8988T (cell line): Measurements from ENCODE around the gene CEMP1.

Source experiments
- DNase-seq: peaks from one replicate; pipeline ENCODE4 v3.0.0; 2011

Gene CEMP1

DNA sequence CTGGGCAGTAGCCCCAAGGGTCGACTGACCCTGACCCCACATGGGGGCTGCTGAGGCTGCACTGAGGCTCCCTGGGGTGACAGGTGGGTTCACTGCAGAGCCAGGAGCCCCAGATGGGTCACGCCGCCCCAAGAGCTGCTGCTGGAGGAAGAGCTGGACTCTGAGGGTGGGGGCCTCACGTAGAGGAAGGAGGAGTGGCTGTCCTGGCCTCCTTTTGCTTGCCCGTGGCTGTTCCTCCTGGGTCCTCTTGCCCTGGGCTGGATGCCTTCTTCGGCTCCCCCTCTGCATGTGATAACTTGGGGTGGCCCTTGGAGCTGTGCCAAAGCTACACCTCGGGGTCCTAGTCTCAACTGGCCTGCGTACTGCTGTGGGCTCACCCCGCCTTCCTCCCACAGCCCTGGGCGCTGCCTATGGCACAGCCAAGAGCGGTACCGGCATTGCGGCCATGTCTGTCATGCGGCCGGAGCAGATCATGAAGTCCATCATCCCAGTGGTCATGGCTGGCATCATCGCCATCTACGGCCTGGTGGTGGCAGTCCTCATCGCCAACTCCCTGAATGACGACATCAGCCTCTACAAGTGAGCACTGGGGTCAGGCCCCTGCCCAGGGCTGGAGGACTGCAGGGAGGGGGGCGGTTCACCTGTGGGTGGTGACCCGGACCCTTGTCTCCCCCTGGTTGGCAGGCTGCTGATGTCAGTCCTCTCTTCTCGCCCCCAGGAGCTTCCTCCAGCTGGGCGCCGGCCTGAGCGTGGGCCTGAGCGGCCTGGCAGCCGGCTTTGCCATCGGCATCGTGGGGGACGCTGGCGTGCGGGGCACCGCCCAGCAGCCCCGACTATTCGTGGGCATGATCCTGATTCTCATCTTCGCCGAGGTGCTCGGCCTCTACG, 12.1 kb downstream of the CEMP1 start:
- no peak for DNase-seq

DNA sequence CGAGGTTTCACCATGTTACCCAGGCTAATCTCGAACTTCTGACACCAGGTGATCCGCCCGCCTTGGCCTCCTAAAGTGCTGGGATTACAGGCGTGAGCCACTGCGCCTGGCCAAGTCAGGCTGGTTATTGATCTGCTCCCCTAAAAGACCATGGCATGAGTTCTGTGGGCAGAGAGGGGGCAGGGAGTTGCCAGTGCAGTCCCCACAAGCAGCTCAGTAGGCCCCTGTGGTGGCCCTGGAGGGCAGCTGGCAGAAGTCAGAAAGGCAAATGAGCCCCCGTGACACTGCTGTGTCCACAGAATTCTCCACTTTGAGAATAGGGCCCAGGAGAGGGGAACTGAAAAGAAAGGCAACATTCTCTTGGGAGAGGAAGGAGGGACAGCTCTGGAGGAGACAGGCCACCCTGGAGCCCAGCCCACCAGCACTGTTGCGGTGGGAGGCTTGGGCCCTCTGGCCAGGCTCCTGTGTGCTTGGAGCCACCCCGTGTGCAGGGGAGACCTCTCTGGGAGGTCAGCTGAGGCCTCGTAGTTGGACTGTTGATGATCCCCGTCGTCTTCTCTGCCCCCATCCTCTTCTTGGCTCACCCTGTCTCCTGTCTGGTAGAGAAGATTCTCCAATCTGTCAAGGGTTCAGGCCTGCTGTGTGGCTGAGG, 13.1 kb downstream of the CEMP1 start:
- DNase-seq, result no peak

DNA sequence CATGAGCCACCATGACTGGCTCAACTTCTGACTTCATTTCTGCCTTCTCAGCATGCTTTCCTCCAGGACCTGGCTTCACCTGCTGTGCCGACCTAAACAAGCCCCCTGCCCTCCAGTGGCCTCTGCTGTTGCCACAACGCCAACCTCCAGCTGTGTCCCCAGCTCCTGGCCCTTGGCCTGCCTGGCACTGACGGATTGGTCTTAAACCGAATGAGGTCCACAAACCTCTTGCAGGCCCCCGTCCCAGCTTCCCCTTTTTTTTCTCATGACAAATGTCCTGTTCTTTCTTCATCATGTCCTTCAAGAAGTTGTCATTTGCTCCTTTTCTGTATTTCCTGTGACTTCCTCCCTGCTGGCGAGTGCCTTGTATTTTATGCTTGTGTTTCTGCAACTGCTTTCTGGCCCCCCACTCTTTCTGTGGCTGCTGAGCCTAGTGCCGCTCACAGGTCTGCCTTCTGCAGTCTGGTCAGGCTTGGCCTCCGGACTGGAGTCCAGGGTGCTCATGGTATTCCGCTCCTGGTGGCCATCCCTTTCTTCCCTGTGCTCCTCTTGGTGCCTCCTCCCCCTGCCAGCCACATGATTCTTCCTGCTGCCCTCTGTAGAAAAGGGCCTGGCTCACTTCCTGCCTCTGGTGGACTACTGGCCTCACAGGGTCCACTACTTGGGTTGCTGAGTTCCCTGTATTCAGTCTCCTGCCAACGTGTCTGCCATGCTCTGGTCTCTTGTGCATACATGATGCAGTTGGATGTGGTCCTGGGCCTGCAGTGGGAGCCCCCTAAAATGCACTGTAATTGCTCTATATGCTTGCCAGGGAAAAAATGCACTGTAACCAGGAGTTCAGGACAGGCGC, 14.6 kb downstream of the CEMP1 start:
- no peak for DNase-seq

DNA sequence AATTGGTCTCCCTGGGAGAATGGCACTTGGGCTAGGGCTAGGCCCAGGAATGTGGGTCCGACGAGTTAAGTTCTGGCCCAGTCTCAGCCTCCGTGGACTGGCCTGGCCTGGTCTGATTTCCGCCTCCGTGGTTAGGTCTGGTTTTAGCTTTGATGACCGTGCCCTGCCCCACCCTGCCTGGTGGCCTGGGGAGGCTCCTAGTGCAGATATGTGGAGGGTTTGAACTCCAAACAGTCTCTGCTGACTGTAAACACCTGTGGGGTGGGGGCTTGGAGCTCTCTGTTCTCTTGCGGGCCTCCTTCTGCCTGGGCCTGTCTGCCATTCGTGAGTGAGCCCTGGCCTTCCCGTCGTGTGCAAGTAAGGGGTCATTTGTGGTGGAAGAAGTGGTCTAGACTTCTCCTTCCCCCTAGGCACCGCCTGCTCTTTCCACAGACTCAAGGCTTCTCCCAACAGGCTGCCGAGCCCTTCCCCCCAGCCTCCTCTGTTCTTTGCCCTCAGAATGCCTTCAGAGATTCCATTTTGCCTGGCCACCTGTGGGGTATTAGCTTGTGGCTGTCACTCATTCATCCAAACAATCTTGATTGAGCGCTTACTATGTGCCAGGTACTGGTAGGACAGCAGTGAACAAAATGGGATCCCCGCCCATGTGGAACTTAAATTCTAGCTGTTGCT, 15.9 kb downstream of the CEMP1 start:
- no peak for DNase-seq

DNA sequence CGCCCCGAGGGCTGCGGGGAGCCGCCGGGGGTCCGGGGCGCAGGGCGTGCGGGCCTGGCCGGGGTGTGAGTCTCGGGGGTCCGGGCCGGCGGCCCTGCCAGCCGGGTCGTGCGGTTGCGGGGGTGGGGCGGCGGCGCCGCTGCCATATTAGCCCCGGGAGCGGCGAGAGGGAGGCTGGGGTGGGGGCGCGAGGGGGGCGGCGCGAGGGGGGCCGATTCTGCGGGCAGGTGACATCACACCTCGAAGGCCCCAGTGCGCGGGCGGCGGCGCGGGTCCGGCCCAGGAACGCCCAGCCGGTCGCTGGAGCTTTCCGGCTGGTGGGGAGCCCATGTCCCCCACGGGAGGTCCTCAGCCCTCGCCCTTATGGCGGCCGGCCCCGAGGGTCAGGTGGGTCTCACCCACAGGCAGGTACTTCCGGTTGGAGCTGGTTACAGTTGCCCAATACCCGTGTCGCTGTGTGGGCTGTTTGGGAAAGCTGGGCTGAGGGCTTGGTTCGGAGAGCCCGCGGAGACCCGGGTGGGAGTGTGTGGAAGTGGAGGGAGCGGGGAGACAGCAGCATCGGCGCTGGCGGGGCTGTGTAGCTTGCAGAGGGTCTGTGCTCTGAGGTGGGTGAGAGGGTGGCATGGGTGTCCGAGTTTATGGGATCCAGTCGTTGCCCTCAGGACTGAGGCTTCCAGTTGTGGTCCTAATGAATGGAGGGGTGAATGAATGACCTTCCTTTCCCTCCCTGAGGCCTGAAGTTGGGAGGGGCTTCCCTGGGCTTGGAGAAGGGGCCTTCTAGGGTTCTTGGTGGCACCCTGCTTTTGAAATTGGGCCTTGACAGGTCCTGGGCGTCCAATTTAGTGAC, 16.7 kb downstream of the CEMP1 start:
- no peak for DNase-seq

DNA sequence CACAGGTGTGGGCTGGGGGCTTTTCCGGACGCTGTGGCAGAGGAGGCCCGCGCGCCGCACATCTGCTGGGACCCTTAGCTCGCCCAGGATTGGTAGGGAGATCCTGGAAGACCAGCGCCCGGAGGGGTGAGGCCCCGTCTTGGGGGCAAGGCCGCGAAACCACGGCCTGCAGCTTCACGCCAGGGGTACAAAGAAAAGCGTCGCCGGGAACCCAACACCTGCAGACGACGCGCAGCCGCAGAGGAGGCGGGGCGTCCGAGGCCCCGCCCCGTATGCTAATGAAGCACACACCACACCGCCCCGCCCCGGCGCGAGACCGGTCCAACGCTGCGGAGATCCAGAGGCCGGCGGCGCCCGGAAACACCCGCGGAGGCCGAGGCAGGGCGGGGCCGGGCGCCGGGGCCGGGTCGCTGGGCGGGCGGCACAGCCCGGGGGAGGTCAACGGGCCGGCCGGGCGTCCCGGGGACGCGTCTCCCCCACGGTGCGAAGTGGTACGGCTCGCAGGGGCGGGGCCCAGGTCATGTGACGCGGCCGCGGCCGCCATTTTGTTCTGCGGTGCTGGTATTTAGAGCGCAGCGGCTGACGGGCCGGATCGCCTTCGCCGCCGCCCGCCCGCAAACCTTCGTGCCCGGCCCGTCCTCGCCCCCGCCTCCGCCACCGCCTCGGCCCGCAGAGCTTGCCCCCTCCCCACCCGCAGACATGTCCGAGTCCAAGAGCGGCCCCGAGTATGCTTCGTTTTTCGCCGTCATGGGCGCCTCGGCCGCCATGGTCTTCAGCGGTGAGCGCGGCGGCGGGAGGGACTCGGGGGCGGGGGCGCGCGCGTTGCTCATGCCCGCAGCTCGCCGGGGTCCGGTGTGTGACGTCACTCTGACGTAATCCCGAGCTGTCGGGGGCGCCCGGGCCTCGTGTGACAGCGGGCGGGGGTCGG, 17.5 kb downstream of the CEMP1 start, which contains the start of gene ATP6V0C:
ATP6V0C (plus strand) TSS at position 548 of the 928 bp plus-strand sequence; CDS start at position 700, 152 bp downstream.
- DNase-seq, result peak; percentile 87

DNA sequence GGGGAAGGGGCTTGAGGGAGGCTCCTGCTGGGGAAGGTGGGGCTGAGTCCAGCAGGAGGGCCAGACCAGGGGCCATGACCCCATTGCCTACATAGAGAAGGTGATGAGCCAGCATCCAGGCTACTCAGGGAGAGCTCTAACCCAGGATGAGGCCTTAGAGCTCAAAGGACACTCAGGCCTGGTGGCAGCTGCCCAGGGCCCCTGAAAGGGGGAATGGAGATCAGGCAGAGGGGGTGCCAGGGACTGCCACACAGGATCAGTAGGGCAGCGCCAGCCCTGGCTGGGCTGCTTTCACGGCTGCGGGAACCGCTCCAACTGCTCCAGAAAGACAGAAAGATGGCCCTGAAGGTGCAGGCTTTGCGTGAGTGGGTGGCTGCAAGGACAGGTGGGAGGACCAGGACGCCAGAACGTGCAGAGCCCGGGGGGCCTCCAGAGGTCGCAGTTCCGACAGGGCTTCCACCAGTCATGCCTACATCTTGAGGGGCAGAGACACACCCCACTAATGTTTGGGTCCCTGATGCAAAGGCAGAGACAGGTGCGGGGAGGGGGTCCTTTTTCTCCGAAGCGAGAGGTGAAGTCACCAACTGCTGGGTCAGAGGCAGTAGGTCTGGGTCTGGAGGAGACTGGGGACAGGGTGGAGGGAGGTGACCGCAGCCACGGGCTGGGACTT, 18.3 kb downstream of the CEMP1 start:
- no peak for DNase-seq

DNA sequence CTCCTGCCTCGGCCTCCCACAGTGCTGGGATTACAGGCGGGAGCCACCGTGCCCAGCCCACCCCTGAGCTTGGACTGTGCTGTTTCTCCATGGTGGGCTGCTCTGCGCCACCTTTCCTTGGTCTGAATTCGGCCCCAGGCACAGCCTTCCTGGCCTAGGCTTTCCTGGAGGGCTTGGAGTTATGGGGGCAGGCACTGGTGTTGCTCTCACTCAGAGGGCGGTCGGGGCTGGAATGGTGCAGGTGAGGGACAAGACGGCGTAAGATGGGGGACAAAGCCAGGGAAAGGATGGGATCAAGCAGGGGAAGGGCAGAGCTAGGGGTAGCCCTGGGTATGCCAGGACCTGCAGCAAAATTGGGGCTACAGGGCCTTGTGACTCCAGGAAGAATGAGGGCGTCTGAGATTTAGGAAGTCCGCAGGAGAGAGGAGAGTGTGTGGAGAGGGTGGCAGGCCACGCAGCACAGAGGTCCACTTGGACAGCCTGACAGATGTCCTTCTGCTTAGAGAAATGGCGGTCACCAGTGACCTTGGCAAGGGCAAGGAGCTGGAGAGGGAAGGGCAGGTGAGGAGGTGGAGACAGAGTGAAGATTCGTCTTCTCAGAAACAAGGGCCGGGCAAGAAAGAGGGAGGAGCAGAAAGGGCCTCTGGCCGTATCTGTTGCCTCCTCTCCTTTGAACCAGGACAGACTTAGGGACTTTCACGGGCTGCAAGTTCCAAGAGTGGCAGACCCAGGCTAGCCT, 19.0 kb downstream of the CEMP1 start:
- no peak for DNase-seq

DNA sequence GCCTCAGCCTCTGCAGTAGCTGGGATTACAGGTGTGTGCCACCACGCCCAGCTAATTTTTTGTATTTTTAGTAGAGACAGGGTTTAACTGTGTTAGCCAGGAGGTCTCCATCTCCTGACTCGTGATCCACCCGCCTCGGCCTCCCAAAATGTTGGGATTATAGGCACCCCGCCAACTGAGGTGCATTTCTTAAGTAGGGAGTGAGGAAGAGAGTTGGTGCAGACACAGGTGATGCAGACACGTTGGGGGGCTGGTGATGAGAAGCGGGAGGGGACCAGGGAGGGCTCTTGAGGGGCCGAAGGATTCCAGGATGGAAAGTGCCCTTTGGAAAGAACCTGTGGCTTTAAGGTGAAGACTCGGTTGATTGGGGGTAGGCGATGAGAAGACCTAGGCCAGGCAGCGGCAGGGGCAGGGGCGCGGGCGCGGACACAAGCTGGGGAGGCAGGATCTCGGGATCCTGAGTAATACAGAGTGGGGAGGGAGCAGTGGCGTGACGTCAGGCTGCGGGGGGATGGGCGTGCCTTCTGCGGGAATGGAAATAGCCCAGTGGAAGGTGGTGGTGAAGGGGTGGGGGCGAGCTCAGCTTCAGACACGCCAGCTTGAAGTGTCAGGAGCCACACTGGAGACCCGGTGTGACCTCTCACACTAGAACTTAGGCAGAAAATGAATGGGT, 19.9 kb downstream of the CEMP1 start:
- DNase-seq, result no peak

DNA sequence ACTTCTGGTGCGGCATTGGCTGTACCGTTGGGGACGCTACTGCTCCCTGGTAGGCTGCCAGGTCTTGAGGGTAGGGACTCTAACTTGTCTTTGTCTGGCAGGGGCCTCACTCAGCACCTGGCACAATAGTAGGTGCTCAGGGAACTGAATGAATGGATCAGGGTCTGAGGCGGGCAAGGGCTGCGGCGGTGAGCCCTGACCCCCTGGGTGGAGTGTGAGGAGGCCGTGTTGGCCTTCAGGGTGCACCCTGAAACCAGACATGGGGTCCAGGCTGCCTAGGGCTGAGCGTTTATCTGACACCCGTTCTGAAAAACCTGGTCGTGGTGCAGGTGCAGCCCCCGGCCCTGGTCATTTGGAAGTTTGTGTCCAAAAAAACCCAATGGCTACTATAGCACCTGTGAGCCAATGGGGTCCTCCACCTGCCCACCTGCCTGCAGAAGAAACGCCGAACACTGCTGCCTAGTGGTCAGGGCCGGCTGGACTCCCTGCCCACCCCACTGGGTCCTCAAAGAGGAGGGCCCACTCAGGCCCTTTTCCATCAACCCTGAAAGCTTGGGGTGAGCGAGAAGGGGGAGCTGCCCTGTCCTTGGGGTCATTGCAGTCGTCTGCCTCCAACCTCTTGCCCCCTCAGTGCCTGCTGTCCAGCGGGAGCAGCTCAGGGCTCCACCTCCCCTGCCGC, 22.3 kb downstream of the CEMP1 start:
- no peak for DNase-seq

DNA sequence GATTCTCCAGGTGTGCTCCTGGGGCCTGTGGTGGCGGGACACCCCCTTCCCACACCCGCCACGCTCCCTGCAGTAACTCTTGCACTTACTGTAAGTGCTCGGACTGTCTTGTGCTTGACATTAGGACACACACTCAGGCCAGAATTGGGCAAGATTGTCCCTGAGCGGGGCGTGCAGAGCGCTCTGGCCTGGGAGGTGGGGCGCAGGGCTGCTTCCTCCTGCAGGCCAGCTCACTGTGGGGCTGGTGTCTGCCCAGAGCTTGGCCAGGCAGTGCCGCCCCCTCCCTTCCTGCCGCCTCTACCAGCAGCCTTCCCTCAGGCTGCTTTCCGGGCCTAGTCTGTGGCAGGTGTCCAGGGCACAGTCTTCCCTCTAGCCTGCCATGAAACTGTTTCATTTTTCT, 23.5 kb downstream of the CEMP1 start:
- DNase-seq, result no peak

DNA sequence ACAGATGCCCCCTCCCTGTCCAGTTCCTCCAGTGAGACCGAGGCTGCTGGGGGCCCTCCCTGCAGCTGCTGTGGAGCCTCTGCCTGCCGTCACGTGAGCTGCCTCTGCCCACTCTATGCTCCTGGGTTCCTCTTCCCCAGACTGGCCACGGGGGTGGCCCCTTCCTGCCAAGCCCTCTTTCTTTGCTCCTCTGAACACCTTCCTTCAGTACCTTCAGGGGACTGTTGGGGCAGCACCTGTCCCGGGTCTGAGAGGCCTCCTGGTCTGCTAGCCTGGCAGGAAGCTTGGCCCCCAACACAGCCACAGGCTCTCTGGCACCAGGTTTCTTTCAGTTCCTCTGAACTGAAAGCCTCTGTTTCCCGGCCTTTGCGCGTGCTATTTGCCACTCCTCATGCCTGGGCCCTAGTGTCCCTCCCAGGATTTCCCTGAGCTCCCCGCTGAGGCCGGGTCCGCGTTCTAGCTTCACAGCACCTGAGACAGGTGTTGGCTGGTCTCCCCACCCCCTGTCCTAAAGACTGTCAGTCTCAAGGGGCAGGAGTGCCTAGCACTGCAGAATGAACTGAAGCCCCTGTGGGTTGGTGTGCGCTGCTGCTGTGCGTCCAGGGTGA, 24.1 kb downstream of the CEMP1 start:
- DNase-seq, result no peak

DNA sequence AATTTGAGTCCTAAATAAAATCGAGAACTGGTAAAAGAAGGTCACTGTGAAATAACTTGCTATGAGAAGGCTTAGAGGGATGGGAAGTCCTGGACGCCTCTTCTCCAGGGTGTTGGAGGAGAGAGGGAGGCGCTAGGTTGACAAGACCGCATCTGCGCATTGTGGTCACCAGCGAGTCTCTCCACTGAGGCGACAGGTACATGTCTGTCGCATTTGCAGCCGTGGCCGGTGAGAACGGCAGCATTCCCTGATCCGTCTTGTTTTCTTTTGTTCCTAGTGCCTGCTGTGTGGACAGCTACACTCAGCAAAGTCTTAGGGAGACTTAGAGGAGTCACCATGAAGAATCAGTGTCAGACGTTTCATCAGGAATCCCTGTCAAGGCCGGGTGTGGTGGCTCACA, 25.5 kb downstream of the CEMP1 start:
- no peak for DNase-seq

DNA sequence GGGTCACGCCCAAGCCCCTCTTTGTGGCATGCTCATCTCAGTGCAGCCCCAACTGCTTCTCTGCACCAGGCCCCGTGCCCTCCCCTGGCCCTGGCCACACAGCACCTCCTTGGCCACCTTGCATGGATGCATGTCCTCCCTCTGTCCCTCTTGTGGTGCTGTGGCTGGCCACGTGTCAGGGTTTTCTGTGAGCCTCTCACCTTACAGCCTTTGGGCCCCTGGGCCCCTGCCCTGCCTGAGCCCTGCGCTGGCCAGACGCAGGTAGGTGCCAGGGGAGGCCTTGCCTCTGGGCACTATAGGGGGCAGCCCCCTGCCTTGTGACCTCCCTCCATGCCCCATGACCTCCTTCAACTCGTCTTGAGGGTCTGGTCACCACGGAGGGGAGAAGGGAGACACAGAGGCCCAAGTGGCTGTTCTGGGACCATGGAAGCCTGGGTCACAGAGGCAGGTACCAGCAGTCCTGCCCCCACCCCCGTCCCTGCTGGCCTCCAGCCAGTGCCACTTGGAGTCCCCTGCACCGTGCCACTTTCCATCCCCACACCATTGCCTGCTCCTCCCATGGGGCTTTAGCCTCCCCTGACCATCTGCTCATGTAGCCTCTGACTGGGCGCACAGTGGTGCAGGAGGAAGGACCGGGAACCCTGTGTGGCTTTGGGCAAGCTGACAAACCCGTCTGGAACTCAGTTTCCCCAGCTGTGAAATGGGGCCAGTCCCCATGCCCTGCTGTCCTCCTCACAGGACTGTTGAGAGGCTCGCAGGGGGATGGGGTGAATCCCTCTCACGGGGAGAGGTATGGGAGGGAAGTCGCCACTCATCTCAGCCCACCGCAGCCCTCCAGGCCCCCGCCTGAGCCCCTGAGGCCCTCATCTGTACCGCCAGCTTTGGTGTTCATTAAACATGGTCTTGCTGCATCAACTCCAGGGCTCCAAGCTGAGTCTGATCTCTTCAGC, 29.0 kb downstream of the CEMP1 start:
- DNase-seq, result no peak

DNA sequence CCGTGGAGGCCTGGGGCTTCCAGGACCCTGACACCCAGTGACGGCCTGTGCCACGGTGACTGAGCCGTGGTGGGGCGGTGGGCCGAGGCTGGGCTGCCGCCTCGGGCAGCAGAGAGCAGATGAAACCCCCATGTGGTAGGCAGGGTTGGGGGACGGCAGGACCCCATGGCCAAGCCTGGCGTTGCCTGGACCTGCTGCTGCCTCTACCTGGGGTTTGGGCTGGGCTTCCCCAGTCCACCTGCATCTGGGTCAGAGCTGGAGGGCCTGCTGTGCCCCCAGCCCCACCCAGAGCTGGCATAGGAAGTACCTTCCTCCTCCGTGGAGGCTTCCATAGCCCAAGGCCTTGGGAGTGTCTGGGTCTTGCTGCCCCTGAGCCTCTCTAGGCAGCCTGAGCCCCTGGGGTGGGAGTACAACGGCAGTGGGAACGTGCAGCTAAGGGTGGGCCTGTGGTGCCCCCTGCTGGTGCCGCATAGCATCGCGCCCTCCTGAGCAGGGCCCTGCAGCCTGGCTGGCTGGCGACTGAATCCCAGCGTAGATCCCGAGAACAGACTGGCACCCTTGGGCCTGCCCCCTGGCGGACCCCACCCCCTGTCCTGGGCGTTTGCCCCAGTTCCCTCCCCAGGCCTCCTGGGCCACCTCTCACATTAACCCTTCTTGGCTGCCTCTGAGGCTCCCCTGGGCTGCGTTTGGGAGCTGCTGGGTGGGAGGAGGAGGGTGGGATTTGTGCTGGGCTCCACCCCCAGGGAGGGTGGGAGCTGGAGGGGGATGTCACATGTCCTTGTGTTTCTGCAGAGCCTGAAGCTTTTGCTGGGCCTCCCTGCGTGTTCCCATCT, 30.1 kb downstream of the CEMP1 start:
- no peak for DNase-seq
